Activated CD8-positive, alpha-beta T cell treated with anti-CD3 and anti-CD28 coated beads for 36 hours (primary cell): Measurements from ENCODE around the gene TMEM178B. TPM values are rescaled to one million over a fixed set of nuclear protein-coding genes. Genes with fewer than 3 reads are reported as not detected.
"Not testable (repeated sequence)": the region's sequence is repeated elsewhere in the genome, so short reads cannot be mapped to it uniquely, and the experiment has no call there.

Source experiments
- ATAC-seq: fragments of 200-7000 bp; cut with Tn5 transposase; one replicate; pipeline ENCODE4 v1.10.0; 2021; ENCODE audit warnings: mild to moderate bottlenecking, moderate library complexity
- CTCF ChIA-PET: fragments of 350-600 bp; sonication (Branson Sonifier 250); formaldehyde crosslinking; loops from one replicate; lab custom pipeline; 2021; ENCODE audit warnings: antibody characterized with exemption; lab: Charles Lee
- POLR2A ChIA-PET: fragments of 350-600 bp; sonication (Branson Sonifier 250); formaldehyde crosslinking; loops from one replicate; lab custom pipeline; 2021; ENCODE audit warnings: antibody characterized with exemption; lab: Charles Lee
- DNase-seq: peaks from one replicate; pipeline ENCODE4 v3.0.0-alpha.2; 2020
- H3K27ac Mint-ChIP-seq: one replicate; pipeline ENCODE4 v1.8.0; 2021; ENCODE audit warnings: mild to moderate bottlenecking, mixed read lengths
- H3K27me3 Mint-ChIP-seq: one replicate; pipeline ENCODE4 v1.8.0; 2021; ENCODE audit warnings: mixed read lengths
- H3K36me3 Mint-ChIP-seq: one replicate; pipeline ENCODE4 v1.8.0; 2021; ENCODE audit warnings: low read depth, mixed read lengths
- H3K4me1 Mint-ChIP-seq: one replicate; pipeline ENCODE4 v1.8.0; 2021; ENCODE audit warnings: low read depth, mixed read lengths
- H3K4me3 Mint-ChIP-seq: one replicate; pipeline ENCODE4 v1.8.0; 2021; ENCODE audit warnings: mild to moderate bottlenecking, moderate library complexity, mixed read lengths
- H3K9me3 Mint-ChIP-seq: one replicate; pipeline ENCODE4 v1.8.0; 2021; ENCODE audit warnings: mixed read lengths
- intact Hi-C: fragments of 100-400 bp; cut with micrococcal nuclease; formaldehyde crosslinking; loops from one replicate; pipeline ENCODE4 v1.10.0; 2022
- total RNA-seq, 2 experiments: library from RNA; stranded (reverse); gene quantifications; one replicate each; pipeline ENCODE4 v1.2.3, GENCODE V29; 2021
- TF ChIP-seq, protein P1 (sequence below): fragments of 200-600 bp; IDR thresholded peaks from one replicate; pipeline ENCODE4 v1.8.0; 2022; ENCODE audit warnings: antibody characterized with exemption, mild to moderate bottlenecking

Gene TMEM178B
- total RNA-seq, 2 experiments from 2014 or later: 0.34 to 1.1 TPM

DNA sequence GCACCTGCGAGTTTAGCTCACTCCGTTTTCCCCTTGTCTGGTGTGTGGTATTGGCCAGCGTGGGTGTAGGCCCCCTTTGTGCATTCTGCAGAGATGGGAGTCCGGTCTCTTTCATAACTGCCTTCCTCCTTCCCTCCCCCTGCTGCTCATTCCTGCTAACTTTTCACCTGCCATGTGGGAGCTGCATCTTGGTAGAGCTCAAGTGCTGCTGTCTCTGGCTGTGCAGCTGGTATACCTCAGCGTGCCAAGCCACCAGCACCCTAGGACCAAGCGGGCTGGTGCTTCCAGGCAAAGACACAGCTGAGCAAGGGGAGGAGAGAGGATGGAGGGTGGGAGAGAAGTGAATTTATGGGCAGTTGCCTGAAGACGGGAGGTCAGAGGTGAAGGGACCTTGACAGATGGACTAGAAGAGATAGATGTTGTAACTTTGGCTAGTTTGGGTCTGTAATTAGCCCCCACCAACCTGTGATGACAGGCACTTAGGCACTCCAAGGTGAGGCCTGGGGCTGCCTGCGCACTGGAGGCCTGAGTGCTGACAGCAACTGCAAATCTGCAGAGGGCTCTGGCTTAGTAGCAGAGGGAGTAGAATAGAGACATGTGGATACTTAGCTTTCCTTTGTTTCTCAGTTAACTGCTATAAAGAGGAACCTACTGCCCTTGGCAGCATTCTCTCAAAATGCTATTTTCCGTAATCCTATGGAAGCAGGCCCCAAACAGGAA is 328.6 kb downstream of the TMEM178B start:
- Mint-ChIP-seq H3K4me3 (no peak overlapping the region), H3K27ac (no peak overlapping the region), H3K4me1 (no peaks in the 10 kb centered on the region), H3K9me3 (no peaks in the 10 kb centered on the region), H3K27me3 (peaks cover 3% of the 10 kb centered on the region), H3K36me3 (no peaks in the 10 kb centered on the region)
- DNase-seq: no peak
- no peak for ATAC-seq
- TF ChIP-seq, protein P1, sequence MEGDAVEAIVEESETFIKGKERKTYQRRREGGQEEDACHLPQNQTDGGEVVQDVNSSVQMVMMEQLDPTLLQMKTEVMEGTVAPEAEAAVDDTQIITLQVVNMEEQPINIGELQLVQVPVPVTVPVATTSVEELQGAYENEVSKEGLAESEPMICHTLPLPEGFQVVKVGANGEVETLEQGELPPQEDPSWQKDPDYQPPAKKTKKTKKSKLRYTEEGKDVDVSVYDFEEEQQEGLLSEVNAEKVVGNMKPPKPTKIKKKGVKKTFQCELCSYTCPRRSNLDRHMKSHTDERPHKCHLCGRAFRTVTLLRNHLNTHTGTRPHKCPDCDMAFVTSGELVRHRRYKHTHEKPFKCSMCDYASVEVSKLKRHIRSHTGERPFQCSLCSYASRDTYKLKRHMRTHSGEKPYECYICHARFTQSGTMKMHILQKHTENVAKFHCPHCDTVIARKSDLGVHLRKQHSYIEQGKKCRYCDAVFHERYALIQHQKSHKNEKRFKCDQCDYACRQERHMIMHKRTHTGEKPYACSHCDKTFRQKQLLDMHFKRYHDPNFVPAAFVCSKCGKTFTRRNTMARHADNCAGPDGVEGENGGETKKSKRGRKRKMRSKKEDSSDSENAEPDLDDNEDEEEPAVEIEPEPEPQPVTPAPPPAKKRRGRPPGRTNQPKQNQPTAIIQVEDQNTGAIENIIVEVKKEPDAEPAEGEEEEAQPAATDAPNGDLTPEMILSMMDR: no peak
- CTCF ChIA-PET: no interaction called here
- POLR2A ChIA-PET: no interaction called here
- intact Hi-C loops: no loop called here

DNA sequence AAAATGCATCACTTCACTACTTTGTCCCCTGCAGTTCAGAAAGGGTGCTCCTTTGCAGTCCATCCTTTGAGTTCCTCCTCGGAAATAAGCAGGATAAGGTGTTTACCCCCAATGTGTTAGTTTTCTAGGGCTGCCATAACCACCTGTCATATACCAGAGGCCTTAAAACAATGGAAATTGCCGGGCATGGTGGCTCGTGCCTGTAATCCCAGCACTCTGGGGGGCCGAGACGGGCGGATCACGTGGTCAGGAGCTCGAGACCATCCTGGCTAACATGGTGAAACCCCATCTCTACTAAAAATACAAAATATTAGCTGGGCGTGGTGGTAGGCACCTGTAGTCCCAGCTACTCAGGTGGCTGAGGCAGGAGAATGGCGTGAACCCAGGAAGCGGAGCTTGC is 330.0 kb downstream of the TMEM178B start:
- intact Hi-C loops, POLR2A ChIA-PET, H3K4me3 Mint-ChIP-seq, H3K36me3 Mint-ChIP-seq, CTCF ChIA-PET, H3K27ac Mint-ChIP-seq, H3K27me3 Mint-ChIP-seq, ATAC-seq, H3K9me3 Mint-ChIP-seq, DNase-seq, H3K4me1 Mint-ChIP-seq: not testable (repeated sequence)

DNA sequence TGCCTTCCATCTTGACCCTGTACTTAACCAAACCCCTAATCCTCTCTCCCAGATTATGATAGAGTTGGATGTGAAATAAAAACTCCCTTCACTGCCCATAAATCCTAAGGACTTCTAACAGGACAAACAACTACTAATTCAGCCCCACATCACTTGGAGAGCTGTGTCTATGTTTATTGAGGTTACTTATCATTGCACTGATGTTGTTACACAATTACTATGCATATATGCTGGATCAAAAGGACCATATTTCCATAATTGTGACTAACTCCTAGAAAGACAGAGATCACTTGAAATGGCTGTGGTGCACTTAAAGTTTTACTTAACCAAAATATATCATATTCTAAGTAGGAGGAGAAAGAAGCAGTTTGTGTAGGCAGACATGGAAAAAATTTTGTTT is 332.5 kb downstream of the TMEM178B start:
- no peaks in the 10 kb centered on the region for H3K36me3 Mint-ChIP-seq
- no peak for DNase-seq
- CTCF ChIA-PET: no interaction called here
- intact Hi-C loops: no loop called here
- no peaks in the 10 kb centered on the region for H3K4me1 Mint-ChIP-seq
- ATAC-seq: no peak
- TF ChIP-seq, protein P1: no peak
- H3K9me3 Mint-ChIP-seq: no peaks in the 10 kb centered on the region
- H3K4me3 Mint-ChIP-seq: no peak overlapping the region
- POLR2A ChIA-PET: no interaction called here
- no peak overlapping the region for H3K27ac Mint-ChIP-seq
- H3K27me3 Mint-ChIP-seq: peaks cover 9% of the 10 kb centered on the region

DNA sequence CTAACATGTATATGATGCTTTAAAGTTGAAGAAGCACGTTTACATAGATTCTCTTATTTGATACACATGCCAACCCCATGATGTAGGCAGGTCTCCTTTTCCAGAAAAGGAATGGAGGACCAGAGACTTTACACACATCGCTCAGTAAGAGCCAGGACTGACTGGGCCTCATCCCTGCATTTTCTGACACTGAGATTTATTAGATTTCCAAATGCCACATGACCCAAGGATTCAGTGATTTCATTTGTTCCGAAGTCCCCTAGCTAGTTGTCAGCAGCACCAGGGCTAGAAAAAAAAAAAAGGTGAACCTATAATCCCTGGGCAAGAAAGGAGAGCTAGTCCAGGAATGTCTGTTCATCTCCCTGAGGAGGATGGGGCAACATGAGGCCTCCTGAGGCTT is 334.0 kb downstream of the TMEM178B start:
- intact Hi-C loops: no loop called here
- no peaks in the 10 kb centered on the region for H3K9me3 Mint-ChIP-seq
- peaks cover 9% of the 10 kb centered on the region for H3K27me3 Mint-ChIP-seq
- H3K36me3 Mint-ChIP-seq: no peaks in the 10 kb centered on the region
- H3K4me1 Mint-ChIP-seq: no peaks in the 10 kb centered on the region
- TF ChIP-seq, protein P1: no peak
- ChIA-PET POLR2A (no interaction called here), CTCF (interaction anchor here (0.9 kb wide), 1 partner anchor 13 kb away, joined by 3 read pairs; no protein-coding TSS in a partner anchor)
- H3K27ac Mint-ChIP-seq: no peak overlapping the region
- DNase-seq (no peak), ATAC-seq (no peak)
- no peak overlapping the region for H3K4me3 Mint-ChIP-seq

DNA sequence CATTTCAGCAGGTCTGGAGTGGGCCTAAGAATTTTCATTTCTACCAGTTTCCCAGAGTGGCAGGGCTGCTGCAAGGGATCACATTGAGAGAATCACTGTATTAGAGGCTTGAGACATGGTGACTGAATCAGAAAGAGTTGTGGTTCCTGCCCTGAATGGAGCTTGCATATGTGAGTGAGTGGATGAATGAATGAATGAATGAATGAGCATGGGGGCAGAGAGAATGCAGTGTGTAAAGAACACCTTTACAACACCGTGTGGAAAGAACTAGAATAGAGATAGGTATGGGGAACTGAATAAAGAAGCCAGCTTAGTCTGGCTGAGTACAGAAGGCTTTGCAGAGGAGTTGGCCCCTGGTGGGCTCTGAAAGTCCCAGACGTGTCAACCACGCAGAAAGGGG is 334.6 kb downstream of the TMEM178B start:
- Mint-ChIP-seq H3K27me3 (peaks cover 9% of the 10 kb centered on the region), H3K9me3 (no peaks in the 10 kb centered on the region), H3K4me1 (no peaks in the 10 kb centered on the region), H3K27ac (no peak overlapping the region), H3K4me3 (no peak overlapping the region), H3K36me3 (no peaks in the 10 kb centered on the region)
- TF ChIP-seq, protein P1: no peak
- ATAC-seq: no peak
- CTCF ChIA-PET: interaction anchor here (0.9 kb wide), 1 partner anchor 12 kb away, joined by 3 read pairs; no protein-coding TSS in a partner anchor
- intact Hi-C loops: no loop called here
- POLR2A ChIA-PET: no interaction called here
- DNase-seq: no peak
